Measurements from ENCODE around the gene MTLN. TPM values are rescaled to one million over a fixed set of nuclear protein-coding genes. Genes with fewer than 3 reads are reported as not detected.
"Not testable (repeated sequence)": the region's sequence is repeated elsewhere in the genome, so short reads cannot be mapped to it uniquely, and the experiment has no call there.

MTLN gene, protein sequence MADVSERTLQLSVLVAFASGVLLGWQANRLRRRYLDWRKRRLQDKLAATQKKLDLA
- 61.5 TPM for total RNA-seq

DNA sequence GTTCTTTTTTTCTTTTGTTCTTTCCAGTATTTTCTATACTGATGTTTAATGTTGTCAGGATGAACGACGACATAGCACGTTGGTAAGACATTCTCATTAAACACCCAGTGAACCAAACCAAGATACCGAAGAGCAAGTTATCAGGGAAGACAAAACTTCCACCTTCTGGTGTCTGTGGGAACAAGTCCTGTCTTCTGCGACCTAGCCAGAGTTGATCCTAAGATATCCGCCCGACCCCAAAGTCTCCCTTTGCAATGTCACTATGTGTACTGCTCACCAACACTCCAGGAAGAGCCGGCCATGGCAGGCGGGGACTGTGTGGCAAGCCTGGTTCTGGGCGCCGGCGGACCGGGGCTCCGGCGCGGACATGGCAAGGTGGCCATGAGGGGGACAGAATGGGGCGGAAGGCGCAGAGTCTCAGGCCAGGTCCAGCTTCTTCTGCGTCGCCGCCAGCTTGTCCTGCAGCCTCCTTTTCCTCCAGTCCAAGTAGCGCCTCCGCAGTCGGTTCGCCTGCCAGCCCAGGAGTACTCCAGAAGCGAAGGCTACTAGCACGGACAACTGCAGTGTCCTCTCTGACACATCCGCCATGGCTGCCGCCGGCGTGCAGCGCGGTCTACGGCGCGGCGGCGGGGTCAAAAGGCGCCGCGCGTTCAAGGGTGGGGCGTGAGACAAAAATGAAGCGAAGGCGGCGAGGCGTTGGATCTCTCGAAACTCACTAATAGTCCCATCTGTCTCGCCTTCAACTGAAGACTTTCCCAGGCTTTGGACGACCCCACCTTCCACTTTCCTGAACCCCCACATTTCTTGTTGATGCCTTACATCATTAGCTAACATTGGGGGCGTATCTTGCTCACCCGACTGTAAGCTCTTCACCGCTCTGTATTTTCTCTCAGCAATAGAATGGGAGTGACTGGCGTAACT, at the start of gene MTLN:
Gene MTLN, minus strand, starts transcription at position 610 of the 921 bp plus-strand sequence. Its CDS starts 22 bp downstream, at position 588.
- DNase-seq (ENCODE audit: low spot score) = peak; percentile 75

DNA sequence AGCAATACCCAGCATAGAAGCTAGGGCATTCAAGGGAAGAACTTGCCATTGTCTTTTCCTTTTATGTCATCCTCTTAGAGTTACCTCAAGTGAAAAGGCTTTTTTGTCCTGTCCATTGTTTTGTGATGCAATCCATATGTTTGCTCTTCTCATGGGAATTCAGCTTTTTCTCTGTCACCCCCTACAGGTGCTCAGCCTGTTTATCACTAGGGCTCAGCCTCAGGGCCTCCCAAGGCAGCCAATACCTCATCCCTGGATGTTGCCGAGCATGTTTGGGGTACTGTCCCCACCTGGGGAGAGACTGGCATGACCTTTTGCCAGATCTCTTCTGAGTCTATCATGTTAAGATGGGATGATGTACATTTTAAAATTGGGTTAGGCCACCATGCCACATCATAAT, 49.6 kb upstream of the MTLN start:
- not testable (repeated sequence) for DNase-seq (ENCODE audit: low spot score)

DNA sequence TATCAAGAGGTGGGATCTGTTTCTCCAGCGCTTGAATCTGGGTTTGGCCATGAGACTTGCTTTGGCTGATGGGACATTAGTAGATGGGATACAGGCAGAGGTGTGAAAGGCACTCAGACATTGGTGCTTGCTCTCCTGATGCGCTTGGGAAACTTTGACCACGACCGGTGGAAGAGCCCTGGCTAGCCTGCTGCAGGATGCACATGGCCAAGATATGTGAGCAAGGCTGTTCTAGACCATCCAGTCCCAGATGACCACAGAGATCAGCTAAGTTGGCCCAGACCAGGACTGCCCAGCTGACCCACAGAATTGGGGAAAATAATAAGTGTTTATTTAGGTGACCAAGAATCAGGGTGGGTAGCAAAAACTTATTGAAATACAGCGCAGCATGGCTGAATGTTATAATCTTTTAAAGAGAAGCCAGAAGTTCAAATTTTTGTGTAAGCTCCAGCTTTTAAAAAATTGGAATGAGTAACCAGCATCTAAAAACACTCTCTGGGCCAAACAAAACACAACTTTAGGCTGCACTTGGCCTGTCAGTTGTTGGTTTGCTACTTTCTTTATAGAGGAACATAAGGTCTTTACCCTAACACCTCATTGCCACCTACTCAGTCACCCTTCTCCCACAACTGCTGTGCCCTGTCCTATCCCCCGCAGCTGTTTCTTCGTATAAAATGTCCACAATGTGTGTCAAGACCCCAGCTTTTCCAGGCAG, 35.9 kb upstream of the MTLN start:
- not testable (repeated sequence) for DNase-seq (ENCODE audit: low spot score)

DNA sequence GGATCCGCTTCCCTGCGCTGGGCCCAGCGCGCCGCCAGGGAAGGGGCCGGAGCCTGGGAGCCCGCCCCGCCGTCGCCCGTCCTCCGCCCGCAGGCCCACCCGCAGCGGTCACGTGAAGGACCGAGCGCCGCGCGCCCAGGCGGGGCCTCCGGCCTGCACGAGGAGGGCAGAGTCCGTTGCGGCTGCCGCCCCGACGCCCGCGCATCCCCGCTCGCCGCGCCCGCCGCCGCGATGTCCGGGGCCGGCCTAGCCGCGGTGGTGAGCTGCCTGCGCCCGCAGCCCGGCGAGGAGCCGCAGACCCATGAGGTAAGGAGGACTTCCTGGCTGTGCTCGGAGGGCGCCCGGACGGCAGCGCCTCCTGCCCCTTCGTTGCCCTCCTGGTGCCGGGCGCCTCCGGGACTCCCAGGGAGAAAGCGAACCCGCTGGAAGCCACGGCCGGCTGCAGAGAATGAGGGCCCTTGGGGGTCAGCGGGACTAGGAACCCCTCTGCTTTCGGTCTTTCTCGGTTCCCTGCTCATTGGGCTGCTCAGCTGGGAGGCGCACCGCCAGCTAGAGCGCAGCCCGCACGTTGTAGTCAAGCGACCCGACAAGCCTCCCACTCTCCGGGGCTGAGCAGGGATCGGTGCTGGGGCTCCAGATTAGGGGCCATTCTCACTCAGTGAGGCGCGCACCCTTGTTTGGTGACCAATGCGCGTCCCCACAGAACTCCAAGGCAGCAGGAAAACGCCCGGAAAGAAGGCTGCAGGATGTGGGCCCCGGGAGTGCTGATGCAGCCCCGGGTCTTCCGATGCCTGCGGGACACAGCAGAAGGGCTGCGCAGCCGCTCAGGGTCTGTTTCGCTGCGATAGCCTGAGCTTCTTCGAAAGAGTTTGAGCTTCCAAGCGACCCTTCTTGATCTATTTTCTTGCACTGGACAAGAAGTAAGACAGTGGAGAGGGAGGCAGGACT, 33.4 kb upstream of the MTLN start:
- DNase-seq (ENCODE audit: low spot score) = not testable (repeated sequence)

DNA sequence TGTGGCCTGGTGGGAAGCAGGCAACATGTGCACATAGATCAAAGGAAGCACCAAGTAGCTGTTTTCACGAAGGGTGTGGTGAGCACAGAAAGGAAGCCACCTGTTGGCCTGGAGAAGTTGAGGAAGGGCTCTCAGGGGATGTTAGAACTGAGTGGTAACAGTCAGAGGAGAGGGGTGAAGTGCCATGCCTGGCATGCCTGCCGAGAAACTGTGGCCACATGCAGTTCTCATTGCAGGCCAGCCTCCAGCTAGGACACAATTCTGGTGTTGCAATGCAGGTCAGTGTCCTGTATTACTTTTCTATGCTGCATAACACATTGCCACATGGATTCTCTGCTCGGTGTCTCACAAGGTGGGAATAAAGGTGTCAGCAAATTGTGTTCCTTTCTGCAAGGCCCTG, 30.9 kb upstream of the MTLN start:
- DNase-seq (ENCODE audit: low spot score) = not testable (repeated sequence)

DNA sequence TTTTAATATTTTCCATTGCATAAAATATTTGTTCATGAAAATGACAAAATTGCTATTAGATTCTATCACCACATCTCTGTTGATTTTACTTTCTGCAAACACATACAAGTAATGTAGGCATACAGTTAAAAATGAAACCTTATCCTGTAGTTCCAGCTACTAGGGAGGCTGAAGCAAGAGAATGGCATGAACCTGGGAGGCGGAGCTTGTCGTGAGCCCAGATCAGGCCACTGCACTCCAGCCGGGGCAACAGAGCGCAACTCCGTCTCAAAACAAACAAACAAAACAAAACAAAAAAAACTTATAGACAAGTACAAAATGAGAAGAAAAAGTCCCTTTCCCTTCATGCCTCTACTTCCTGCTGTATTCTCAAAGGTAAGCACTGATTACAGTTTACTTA, 22.2 kb upstream of the MTLN start:
- DNase-seq (ENCODE audit: low spot score) = not testable (repeated sequence)

DNA sequence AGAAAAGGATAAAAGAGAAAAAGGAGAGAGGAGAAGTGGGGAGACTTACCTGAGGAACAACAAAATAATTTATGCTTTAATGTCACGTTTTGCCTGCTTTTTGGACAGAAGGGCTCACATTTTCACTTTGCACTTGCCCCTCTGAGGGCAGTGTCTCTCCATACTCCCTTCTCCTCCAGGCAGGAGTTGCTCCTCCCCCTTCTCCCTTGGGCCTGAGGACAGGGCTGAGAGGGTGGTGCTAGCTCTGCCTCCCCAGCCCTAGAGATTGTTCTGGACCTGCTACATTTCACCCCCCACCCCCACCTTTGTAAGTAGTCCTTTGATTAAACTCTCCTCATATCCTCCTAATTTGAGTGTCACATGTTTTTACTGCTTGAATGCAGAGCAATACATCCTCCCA, 17.5 kb upstream of the MTLN start:
- not testable (repeated sequence) for DNase-seq (ENCODE audit: low spot score)

DNA sequence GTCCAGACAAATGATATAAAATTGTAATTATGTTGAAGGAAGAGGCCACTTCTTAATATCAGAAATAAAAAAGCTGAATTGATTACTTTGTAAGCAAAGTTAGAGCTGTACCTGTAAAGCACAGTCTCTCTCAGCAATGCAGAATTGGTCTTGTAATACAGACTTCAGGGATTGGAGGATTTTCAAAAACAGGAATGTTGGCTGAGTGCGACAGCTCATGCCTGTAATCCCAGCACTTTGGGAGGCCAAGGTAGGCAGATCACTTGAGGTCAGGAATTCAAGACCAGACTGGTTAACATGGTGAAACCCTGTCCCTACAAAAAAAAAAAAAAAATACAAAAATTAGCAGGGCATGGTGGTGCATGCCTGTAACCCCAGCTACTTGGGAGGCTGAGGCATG, 10.3 kb upstream of the MTLN start:
- DNase-seq (ENCODE audit: low spot score) = not testable (repeated sequence)

DNA sequence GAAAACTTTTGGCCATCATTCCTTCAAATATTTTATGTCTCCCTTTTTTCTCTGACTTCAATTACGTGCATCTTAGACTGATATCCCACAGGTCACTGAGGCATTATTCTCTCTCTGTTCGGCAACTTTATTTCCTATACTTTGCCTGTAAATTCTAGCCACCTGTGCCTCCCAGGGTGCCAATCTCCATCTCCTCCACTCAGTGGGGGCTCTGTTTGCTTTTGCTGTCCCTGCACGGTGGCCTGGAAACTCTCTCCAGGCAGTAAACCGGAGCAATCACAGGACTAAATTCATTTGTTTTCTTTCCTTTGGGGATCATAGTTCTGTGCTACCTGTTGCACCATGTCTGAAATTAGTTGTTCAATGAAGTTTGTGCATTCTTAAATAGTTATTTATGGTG, 9.6 kb upstream of the MTLN start:
- DNase-seq (ENCODE audit: low spot score) = no peak

DNA sequence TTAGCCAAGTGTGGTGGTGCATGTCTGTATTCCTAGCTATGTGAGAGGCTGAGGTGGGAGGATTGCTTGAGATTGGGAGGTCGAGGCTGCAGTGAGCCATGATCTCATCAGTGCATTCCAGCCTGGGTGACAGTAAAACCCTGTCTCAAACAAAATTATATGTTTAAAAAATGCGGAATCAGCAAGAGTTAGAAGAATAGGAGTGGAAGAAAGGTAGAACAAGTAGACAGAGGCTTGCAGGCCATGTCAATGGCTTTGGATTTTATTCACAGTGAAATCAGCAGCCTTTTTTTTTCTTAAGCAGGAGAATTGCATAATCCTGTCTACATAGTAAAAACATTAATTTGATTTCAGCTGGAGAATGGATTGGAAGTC, 7.8 kb upstream of the MTLN start:
- DNase-seq (ENCODE audit: low spot score) = no peak

DNA sequence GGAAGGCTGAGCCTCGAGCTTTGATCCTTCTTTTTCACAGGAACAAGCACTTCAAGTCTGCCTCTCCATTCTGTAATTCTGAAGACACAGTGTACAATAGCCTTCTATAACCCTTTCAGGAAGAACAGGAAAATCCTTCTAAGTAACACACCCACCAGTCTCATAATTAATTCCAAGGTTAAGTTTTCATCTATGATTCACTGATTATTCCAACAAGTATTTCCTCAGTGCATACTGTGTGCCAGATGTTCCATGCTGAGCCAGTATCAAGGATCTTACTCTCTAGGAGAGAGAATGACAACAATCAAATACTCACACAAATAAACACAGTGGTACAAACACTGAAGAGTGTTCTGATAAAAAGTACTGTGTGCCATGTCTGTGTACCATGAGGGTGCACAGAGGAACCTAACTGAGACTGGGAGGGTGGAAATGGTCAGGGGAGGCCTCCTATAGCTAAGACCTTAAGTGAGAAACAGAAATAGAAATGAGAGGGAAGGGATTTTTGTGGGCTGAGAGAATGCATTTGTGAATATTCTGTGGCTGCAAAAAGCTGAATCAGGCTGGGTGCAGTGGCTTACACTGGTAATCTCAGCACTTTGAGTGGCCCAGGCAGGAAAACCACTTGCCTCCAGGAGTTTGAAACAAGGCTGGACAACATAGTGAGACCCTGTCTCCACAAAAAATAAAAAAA, 7.3 kb upstream of the MTLN start:
- DNase-seq (ENCODE audit: low spot score) = no peak

DNA sequence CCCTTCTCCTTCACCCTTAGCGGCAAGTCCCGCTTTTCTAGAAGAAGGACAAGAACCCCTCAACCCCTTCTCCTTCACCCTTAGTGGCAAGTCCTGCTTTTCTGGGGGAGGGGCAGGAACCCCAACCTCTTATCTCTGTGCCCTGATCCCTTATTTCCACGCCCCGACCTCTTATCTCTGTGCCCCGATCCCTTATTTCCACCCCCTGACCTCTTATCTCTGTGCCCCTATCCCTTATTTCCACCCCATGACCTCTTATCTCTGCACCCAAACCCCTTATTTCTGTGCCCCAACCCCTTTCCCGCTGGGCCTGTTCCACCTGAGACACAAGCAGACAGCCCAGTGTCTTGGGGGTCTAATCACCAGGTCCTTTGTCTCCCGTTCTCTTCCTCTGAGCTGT, 6.5 kb upstream of the MTLN start:
- not testable (repeated sequence) for DNase-seq (ENCODE audit: low spot score)

DNA sequence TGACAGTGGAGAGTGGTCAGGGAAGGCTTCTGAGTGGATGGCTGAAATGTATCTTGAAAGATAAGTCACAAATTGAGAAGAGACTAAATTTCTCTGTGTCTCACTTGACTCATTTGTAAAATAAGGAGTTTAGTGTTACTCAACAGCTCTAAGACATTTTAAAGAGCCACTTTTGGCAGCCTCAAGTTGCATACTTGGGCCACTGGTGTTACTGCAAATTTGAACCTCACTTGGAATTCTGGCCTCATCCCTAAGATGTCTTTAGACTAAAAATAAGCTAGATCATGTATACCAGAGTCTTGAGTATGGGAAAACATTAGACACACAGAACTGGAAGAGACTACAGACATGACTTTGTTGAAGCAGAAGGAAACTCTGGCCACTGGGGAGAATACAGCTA, 4.5 kb upstream of the MTLN start:
- no peak for DNase-seq (ENCODE audit: low spot score)

DNA sequence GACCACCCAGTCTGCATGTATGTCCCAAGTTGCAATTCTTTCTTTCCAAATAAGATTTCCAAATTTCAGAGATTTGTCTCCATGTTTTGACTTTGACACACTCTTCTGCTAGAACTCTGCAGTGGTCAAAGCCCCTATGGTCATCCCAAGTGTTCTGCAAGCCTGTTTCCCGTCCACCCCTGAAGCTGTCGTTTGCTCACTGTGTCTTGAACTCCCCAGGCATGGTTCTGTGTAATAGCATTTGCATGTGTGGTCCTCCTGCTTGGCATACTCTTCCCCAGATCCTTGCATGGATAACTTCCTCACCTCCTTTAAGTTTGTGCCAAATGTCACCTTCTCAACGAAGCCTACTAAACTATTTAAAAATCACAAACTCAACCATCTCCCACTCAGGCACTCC, 3.9 kb upstream of the MTLN start:
- DNase-seq (ENCODE audit: low spot score) = no peak

DNA sequence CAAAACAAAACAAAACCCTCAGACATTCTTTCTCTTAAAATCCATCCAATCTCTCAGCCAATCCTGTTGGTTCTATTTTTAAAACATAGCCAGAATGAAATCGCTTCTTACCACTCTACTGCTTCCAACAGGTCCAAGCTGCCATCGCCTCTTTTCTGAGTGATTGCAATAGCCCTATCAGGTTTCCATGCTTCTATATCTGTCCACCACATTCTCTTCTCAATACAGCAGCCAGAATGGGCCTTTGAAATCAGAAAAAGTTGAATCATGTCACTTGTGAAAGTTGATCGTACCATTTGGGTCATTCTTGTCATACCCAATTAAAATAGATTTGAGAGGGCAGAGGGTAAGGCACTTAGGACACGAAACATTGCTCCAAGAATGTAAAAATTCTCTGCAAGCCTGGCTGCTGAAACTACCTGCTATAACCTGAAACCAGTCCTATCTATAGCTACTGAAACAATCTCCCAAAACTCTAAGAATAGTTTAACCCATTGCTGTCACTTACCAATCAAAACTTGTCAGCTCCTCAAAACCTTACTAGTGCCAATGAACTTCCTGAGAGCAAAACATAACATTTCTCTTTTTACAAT, 3.3 kb upstream of the MTLN start:
- DNase-seq (ENCODE audit: low spot score) = no peak

DNA sequence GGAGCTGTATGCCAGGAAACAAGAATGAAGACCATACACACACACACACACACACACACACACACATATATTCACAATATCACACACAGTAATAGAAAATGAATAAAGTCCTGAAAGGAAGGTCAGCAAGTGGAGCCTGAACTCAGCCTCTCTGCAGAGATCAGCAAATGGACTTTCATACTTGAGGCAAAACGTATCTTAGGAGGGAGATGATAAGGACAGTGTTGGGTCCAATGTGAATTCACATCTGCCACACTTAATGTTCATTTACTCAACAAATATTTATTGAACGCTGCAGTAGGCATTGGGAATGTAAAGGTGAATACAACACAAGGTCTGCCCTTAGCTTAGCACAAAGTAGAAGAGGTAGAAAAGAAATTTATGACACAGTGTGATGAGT, 2.7 kb upstream of the MTLN start:
- DNase-seq (ENCODE audit: low spot score) = no peak

DNA sequence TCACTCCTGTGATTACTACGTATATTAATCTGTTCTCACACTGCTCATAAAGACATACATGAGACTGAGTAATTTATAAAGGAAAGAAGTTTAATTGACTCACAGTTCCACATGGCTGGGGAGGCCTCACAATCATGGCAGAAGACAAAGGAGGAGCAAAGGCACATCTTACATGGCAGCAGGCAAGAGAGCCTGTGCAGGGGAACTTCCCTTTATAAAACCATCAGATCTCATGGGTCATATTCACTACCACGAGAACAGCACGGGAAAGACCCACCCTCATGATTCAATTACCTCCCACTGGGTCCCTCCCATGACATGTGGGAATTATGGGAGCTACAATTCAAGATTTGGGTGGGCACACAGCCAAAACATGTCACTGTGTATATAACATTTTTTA, 1.2 kb upstream of the MTLN start:
- DNase-seq (ENCODE audit: low spot score) = not testable (repeated sequence)

DNA sequence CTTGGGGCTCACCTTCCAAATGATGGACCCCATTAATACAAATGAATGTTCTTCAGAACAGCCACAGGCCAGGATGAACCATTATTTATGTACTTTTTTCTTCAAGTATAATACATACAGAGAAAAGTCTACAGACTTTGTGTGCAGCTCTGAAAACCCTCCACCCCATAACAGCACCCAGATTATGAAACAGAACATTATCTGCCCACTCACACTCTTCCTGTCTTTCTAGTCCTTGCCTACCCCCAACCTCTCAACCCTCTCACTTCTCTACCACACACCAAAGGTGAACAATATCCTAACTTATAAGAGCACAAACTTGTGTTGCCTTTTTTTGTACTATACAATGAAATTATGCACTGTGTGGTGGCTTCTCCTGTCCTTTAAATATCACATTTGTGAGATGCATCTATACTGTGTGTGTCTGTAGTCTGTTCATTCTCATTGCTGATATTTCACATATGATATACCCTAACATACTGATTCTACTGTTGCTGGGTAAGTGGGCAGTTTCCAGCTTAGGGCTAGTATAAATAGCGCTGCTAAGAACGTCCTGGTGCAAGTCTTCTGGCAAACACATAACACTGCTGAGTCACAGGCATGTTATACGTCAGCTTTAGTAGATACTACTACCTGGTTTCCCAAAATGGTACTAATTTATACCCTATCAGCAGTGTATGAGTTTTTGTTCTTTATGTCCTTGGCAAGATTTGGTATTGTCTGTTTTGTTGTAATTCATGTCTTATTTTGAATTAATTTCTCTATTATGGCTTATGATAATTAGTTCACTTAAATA, 6.5 kb downstream of the MTLN start:
- DNase-seq (ENCODE audit: low spot score) = no peak

DNA sequence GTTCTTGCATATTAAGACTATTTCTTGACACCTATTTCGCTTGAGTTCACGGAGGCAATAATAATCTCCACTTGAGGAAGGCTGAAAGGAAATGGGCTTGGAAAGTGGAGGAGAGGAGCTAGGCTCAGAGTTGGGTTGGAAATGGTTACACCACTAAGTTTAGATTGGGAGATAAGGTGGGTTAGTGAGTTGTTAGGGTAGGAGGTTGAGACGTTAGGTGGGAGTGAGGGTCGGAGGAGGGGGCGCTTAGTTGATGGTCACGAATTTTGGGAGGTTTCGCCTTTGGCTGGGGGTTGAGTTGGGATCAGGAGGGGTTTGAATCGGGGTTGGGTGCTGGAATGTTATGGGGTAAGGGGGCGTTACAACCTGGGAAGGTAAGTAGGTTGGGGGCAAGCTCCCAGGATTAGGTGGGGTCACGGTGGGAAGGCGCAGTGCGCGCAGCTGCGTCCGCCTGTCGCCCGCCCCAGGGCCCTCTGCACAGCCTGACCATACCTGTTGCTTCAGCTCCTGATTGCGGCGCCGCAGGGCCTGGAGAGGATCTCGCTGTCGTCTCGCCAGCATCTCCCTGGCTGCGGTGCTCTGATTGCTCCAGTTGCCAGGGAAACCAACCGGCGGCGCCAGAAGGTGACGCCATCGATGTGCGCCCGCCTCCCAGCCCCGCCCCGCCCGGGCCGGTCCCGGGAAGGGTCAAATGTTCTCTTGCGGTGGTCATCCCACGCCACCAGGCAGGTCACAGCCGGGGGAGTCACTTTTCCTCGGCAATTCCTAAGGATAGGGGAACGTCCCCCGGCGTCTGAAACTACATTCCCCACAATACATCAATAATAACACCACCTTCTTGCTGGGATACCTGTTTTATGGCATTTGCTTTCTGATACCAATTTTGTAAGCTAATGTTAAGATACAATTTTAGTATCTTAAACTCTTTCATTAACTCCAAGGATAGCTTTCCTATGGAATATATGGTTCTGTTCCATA, 7.7 kb downstream of the MTLN start, which contains the start of gene NPHP1:
Gene NPHP1, minus strand, starts transcription at position 606 of the 978 bp plus-strand sequence. Its CDS starts 45 bp downstream, at position 561.
- DNase-seq (ENCODE audit: low spot score) = peak; percentile 87
